ENCODE results near the gene LRIT2. TPM values are rescaled to one million over a fixed set of nuclear protein-coding genes. Genes with fewer than 3 reads are reported as not detected.
"Not testable (repeated sequence)": the region's sequence is repeated elsewhere in the genome, so short reads cannot be mapped to it uniquely, and the experiment has no call there.

LRIT2 gene
- total RNA-seq, 3 donors from 2014 or later = not detected

DNA sequence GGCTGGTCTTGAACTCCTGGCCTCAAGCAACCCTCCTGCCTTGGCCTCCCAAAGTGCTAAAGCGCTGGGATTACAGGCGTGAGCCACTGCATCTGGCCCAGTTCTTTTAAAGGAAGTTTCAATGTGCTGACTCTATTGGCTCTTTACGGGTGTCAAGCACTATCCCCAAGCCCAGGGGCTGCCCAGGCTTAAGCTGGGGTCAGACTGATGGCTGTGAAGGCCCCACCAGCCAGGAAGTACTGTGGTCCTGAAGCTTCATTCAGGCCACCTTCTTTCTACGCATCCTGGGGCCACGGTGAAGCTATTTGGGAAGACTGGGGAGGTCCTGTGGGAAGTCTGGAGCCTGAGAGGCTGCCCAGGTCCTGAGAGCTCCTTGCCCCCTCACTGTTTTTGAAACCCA, 43.7 kb downstream of the LRIT2 start:
- DNase-seq = no peak
- TF ChIP-seq, protein P1, sequence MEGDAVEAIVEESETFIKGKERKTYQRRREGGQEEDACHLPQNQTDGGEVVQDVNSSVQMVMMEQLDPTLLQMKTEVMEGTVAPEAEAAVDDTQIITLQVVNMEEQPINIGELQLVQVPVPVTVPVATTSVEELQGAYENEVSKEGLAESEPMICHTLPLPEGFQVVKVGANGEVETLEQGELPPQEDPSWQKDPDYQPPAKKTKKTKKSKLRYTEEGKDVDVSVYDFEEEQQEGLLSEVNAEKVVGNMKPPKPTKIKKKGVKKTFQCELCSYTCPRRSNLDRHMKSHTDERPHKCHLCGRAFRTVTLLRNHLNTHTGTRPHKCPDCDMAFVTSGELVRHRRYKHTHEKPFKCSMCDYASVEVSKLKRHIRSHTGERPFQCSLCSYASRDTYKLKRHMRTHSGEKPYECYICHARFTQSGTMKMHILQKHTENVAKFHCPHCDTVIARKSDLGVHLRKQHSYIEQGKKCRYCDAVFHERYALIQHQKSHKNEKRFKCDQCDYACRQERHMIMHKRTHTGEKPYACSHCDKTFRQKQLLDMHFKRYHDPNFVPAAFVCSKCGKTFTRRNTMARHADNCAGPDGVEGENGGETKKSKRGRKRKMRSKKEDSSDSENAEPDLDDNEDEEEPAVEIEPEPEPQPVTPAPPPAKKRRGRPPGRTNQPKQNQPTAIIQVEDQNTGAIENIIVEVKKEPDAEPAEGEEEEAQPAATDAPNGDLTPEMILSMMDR (IDR thresholded peaks at IDR 0.05) = no peak
- no peaks in the 10 kb centered on the region for H3K36me3 ChIP-seq (ENCODE audit: low read depth)

DNA sequence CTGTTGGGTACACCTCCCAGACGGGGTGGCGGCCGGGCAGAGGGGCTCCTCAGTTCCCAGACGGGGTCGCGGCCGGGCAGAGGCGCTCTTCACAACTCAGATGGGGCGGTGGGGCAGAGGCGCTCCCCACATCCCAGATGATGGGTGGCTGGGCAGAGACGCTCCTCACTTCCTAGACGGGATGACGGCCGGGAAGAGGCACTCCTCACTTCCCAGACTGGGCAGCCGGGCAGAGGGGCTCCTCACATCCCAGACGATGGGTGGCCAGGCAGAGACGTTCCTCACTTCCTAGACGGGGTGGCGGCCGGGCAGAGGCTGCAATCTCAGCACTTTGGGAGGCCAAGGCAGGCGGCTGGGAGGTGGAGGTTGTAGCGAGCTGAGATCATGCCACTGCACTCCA, 45.0 kb downstream of the LRIT2 start:
- H3K36me3 ChIP-seq (ENCODE audit: low read depth); DNase-seq; H3K9me3 ChIP-seq; H3K4me3 ChIP-seq; intact Hi-C loops (cut with DNase I, micrococcal nuclease); ATAC-seq: not testable (repeated sequence)
- peaks cover 17% of the 10 kb centered on the region for H3K4me1 ChIP-seq (ENCODE audit: low read depth)

More for the DNA sequence above, 43.7 kb downstream of the LRIT2 start:
- peaks cover 17% of the 10 kb centered on the region for H3K4me1 ChIP-seq (ENCODE audit: low read depth)
- no peak for ATAC-seq
- H3K9me3 ChIP-seq = no peaks in the 10 kb centered on the region
- H3K4me3 ChIP-seq = no peak overlapping the region
- intact Hi-C loops (cut with DNase I, micrococcal nuclease) = no loop called here

DNA sequence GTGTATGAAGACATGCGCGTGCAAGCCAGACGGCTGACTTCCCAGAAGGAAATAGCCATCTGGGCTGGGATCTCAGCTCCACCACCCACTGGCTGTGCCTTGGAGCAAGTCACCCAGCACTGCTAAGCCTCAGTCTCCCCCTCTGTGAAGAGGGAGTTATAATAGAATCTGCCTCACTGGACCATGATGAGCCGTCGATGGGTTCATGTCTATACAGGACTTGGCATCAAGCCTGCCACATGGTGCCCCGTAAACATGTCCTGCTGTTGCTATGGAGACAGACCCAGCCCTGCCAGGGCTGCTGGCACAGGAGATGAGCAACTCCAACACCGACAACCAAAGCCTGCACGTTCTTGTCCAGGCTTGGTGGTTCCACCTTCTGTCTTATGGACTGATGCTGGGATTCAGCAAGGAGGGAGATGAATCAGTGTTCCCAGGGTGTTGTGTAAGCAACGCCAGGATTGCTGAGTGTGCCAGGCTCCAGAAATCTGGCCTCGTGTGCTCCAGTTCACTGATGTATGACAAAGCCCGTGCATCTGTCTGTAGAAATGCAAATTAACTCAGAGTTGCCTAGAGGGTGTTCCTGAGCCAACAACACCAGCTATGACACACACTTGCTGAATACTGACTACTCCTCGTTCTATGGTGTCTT, 46.2 kb downstream of the LRIT2 start:
- DNase-seq (peak; percentile 58 to 65 (median 61)), ATAC-seq (peak; percentile 74)
- Histone ChIP-seq H3K4me3 (no peak overlapping the region), H3K36me3 (ENCODE audit: low read depth) (no peaks in the 10 kb centered on the region), H3K4me1 (ENCODE audit: low read depth) (peaks cover 13% of the 10 kb centered on the region), H3K9me3 (no peaks in the 10 kb centered on the region)
- TF ChIP-seq, protein P1 (IDR thresholded peaks at IDR 0.05) = no peak
- intact Hi-C loops (cut with DNase I, micrococcal nuclease) = no loop called here

DNA sequence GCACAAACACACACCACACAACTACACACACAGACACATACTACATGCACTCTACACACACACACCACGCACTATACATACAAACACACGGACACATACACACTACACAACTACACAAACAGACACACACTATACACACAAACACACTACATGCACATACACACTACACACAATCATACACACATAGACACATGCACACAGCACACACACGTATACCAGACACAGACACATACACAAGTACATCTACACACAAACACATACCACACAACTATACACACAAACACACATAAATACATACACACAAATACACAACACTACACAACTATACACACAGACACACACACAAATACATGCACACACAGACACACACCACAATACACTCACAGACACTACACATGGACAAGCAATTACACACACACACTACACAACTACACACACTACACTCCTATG, 47.2 kb downstream of the LRIT2 start:
- ATAC-seq = no peak
- intact Hi-C loops (cut with DNase I, micrococcal nuclease) = no loop called here

DNA sequence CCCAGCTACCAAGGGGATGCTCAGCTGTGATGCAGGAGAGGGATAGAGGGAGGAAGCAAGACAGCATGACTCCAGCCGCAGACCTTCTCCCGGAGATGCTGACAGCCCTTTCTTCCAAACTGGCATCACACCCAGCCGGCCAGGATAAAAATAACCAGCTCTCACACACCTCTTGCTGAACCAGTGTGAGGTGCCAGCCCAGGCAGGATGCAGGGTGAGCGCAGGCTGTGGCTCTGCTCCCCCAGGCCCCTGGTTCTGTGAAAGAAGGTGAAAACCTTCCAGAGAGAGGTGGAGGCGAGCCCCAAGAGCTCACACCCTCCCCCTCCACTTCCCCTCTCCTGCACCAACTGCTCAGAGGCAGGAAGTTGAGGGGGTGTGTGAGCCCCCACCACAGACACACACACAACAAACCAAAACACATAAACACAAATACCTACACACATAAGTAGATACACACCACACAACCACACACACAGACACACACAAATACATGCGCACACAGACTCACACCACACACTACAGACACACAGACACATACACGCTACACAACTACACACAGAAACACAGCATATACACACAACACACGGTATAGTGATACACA, 47.7 kb downstream of the LRIT2 start:
- ATAC-seq (no peak), DNase-seq (peak in 1 of 3 donors; percentile 63)
- H3K4me1 ChIP-seq (ENCODE audit: low read depth) = peaks cover 8% of the 10 kb centered on the region
- no peak overlapping the region for H3K4me3 ChIP-seq
- intact Hi-C loops (cut with DNase I, micrococcal nuclease) = no loop called here
- TF ChIP-seq, protein P1 (IDR thresholded peaks at IDR 0.05) = no peak
- H3K36me3 ChIP-seq (ENCODE audit: low read depth) = no peaks in the 10 kb centered on the region
- H3K9me3 ChIP-seq = no peaks in the 10 kb centered on the region

More for the DNA sequence above, 47.2 kb downstream of the LRIT2 start:
- Histone ChIP-seq H3K36me3 (ENCODE audit: low read depth) (no peaks in the 10 kb centered on the region), H3K4me1 (ENCODE audit: low read depth) (peaks cover 8% of the 10 kb centered on the region), H3K9me3 (no peaks in the 10 kb centered on the region), H3K4me3 (no peak overlapping the region)
- TF ChIP-seq, protein P1 (IDR thresholded peaks at IDR 0.05) = no peak
- no peak for DNase-seq

DNA sequence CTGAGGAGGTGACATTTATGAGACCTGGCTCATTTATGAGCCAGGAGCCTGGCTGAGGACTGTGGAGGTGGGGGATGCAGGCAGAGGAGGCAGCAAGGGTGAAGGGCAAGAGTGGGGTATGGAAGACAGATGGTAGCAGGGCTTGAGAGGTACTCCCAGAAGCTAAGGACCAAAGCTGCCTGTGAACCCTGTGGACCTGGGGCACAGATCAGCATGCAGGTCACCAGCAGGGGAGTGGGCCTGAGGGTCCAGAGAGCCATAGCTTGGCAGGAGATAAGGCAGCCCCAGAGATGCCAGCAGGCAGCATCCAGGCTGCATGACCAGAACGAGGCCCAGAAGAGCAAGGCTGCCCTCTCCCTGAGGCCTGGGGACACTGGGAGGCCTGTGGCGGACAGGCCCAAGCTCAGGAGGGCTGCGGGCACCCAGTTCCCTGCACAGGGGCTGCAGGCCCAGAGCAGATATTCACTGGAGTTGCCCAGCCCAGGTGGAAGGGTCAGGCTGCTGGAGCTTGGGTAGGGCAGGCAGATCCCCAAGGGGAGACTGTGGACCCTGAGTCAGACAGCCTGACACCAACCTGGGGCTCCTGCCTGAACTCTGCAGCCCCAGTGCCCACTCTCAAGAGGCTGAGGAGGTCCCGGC, 48.4 kb downstream of the LRIT2 start:
- TF ChIP-seq, protein P1 (IDR thresholded peaks at IDR 0.05) = no peak
- Histone ChIP-seq H3K36me3 (ENCODE audit: low read depth) (no peaks in the 10 kb centered on the region), H3K9me3 (no peaks in the 10 kb centered on the region), H3K4me3 (no peak overlapping the region), H3K4me1 (ENCODE audit: low read depth) (peaks cover 11% of the 10 kb centered on the region)
- peak in 1 of 3 donors; percentile 0 for DNase-seq
- no peak for ATAC-seq
- intact Hi-C loops (cut with DNase I, micrococcal nuclease) = no loop called here

All from mucosa of descending colon (tissue), 3 donors.